ENCODE results near the gene CATSPER3.

DNA sequence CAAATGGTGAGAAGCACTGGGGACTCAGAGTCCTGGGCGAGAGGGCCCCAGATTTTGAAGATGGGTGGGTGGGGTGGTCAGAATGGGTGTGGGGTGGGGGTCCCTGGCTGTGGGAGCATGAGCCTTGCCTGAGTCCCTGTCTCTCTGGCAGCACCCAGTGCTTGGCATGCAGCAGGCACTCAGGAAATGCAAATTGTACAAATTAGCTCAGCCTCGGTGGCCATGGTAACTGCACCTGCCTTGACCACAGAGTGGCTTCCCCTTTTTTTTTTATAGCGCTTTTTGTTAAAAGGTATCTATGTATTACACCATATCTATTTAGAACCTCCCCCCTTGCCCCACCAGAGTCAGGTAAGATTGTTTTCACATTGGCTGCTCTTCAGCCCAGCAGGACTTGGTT, 85.6 kb downstream of the CATSPER3 start:
- TF ChIP-seq EP300 (IDR thresholded peaks at IDR 0.05) (no peak), CTCF (IDR thresholded peaks at IDR 0.05) (no peak), POLR2A (IDR thresholded peaks at IDR 0.05) (no peak)

All from suprapubic skin (tissue), 3 donors.